GM19023 (cell line): ENCODE results near the gene ABCC8.
"Not testable (repeated sequence)": the region's sequence is repeated elsewhere in the genome, so short reads cannot be mapped to it uniquely, and the experiment has no call there.

ENCODE experiments used
- ATAC-seq: cut with Tn5 transposase; IDR thresholded peaks from one replicate; pipeline ENCODE4 v1.9.1; 2021; ENCODE audit warnings: mild to moderate bottlenecking, moderate library complexity; ENCODE audit not compliant: unreplicated experiment

Gene ABCC8

DNA sequence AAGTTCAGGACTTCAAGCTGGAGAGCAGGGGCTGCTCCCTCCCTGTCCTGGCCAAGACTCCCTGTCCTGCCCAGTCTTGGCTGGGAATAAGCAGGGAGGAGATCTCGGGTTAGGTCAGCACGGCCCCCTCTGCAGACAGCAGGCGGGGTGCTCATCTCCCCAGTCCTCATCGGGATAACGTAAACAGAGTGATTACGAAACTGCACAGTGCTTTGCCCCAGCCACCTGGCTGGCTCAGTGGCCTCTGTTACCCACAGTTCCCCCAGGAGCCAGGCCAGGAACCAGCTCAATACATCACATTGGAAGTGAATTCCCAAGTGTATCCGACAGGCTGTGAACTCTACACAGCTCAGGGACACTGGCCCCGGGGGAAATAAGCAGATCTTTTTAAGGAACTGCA is 45.5 kb downstream of the ABCC8 start:
- no peak for ATAC-seq

DNA sequence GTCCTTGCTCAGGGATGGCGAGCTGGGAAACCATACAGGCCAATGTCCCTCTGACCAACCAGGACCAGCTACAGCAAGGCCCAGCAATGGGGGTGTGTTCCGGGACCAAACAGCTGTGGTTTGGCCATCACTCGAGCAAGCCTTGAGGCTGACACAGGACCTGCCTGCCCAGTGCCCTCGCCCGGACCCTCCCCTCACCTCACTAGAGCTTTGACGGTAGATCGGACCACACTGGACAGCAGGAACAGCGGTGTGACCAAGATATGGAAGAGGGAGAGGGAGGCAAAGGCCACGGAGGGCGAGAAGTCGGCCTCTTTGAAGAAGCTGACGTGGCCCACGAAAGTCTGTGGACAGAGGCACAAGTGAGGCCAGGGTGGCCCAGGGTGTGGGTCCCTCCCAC is 46.0 kb downstream of the ABCC8 start:
- no peak for ATAC-seq

DNA sequence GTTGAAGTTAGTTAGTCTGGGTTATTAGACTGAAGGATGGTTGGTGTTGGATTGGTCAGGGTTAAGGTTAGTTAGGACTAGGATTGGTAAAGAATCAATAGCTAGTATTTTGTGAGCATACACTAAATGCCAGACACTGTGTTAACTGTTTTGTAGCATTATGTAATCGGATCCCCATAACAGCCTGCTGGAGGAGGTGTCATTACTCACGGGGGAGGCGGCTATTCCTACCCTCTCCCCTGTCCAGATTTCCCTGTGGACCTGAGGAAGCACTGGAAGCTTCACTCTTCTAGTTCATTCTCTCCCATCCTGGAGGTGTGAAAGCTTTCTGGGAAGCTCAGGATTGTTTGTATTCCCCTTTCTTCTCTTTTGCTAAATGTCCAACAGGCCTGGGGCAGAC is 47.7 kb downstream of the ABCC8 start:
- no peak for ATAC-seq

DNA sequence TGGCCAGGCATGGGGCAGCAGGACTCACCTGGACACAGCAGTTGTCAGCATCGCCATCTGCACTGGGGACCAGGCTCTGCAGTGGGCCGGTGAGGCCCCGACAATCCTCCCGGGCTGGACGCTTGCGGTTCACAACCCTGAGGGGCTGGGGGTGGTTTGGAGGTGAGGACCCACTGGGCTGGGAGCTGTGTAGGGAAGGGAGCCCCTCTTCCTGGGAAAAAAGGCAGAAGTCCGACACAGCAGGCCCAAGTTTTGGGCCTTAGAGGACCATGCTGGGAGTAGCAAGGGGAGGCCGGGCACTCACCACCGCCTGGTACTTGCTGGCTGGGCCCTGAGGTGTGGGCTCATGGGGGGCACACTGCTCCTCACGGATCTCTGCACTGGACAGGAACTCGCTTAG is 48.4 kb downstream of the ABCC8 start:
- ATAC-seq: no peak

DNA sequence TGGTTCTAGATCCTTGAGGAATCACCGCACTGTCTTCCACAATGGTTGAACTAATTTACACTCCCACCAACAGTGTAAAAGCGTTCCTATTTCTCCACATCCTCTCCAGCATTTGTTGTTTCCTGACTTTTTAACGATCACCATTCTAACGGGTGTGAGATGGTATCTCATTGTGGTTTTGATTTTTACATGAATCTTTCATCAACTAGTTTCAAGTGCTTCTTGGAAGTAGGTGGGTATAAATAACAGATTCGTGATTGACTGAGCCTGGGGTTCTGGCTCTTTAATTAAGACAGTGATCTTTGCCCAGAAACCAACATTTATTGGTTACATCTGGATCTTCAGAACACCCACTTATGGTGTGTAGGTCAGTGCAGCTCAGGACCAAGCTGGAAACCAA is 50.4 kb downstream of the ABCC8 start:
- not testable (repeated sequence) for ATAC-seq

DNA sequence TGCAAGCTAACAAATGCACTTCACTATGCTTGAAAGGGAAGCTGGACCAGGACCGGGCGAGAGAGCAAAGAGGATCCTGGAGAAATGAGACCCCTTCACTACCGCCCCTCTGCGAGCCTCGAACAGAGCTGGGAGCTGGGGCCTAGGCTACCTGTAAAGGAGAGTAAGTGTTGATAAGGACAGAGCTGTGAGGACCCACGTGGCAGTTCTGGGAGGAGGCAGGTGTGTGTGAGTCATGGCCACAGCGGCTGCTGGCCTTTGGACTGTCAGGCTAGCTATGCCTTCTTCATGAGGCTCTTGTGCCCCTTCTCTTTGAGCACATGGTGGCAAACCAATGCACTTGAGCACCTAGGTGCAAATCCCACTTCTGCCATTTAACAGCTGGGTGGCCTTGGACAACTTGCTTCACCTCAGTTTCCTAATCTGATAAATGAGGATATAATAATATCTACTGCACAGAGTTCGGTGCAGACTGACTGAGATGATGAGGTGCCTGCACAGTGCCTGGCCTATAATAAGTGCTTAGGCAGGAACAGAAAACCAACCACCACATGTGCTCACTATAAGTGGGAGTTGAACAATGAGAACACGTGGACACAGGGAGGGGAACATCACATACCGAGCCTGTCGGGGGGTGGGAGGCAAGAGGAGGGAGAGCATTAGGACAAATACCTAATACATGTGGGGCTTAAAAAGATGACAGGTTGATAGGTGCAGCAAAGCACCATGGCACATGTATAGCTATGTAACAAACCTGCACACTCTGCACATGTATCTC is 52.9 kb downstream of the ABCC8 start:
- ATAC-seq: no peak

DNA sequence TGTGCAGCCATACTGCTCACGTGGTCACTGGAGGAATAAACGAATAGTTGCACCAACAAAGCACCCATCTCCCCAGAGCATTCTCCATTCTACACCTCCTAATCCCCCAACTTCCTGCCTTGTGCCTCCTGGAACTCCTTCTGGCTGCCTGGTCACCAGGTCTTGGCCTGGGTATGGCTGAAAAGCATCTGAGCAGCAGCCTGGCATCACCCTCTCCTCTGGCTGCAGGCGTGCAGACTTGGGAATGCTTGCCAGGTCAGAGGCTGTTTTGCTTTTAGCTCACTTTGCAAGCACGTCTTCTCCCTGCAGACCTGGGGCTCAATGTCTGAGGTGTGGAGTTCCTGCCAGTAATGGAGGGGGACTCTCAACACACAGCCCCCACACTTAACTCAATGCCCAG is 54.9 kb downstream of the ABCC8 start:
- ATAC-seq: no peak

DNA sequence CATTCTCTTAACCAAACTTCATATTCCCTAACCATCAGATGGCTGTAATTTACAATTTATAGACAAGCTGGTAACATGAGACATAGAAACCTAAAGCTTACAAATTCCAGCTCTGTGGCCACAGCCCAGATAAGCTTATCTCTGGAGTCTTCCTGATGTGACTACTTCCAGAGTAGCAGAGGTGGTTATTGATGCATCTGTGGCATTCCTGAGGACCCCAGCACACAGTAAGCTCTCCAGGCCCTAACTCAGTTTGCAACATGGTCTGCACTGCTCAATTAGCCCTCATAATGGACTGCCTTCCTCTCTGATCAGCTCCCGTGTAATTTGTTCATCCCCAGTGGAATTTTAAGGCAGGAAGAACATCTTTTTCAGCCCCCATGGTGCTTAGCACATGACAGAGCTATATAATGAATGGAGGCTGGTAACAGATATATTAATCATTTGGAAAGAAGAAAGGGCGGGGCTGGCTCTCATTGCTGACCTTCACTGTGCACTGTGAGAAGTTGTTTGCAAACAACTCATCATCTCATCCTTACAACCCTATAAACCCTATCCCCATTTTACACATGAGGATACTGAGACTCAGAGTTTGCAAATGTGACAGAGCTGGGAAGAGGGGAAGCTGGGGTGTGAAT is 58.1 kb downstream of the ABCC8 start:
- no peak for ATAC-seq

DNA sequence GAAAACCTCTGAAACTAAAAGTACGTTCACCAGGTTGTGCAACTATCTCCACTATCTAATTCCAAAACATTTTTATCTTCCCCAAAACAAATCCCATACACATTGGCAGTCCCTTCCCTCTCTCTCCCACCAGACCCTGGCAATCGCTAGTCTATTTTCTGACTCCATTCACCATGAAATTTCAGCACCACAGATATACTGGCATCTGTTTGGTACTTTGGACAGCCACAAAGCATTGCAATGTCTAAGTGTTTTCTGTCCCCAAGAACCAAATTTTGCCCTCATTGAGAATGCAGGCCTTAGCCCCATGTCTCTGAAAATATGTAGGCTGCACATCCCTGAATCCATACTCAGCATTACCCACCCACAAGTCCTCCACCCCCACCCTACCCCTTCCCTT is 60.2 kb downstream of the ABCC8 start:
- ATAC-seq: no peak

DNA sequence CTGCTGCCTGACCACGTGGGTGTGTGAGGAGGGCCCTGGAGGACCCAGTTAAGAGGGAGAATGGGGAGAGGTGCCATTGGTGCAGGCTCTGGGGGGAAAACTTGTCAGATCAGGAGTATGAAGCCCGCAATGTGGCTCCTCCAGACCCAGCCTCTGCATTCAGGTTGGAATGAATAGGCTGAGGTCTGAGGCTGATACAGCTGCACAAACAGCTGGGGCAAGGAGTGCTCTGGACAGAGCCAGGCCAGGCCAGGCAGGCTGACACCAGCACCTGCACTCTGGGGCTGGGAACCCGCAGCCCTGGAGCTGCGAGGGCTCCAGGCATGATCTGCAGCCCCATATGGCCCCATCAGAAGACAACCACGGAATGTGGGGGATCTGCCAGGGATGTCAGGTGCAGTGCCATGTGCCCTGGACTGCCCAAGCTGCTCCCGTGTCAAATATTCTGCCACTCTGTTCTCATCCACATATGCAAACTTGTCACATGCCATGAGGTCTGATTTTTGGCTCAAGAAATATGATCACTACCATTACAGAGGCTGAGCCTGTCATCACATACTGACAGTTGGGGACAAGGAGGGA is 61.0 kb downstream of the ABCC8 start:
- ATAC-seq: no peak

DNA sequence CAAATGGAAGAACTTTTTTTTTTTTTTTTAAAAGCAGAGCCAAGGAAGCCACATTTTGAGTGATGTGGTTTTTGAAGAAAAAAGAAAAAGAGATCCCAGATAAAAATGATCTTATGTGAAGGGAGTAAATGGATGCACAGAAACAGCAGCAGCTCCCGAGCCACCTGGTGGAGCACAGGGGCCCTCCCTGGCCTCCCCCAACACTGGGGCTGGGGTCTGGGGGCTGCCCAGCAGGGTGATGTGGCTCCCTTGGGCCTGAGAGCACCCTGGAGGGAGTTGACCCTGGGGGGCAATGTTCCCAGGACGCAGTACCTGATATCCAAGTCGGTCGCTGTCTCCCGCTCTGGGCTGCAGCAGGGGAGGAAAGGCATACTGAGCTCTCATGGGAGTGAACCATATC is 61.7 kb downstream of the ABCC8 start:
- no peak for ATAC-seq

DNA sequence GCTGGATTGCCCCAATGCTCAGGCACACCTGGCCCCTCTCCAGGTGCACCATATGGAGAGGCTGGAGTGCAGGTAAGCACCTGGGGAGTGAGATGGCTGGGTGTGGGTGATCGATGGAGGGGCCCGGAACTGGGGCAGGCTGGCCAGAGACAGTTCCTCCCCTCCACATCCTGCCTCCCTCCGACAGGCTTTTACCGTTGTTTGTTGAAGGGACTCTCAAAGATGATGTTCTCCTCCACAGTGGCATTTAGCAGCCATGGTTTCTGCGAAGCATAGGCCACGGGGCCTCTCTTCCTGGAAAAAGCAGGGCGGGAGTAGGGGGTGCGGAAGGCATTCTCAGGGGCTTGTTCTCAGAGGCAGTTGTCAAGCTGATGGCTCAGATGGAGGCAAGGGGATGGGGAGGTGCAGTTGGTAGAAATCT is 62.3 kb downstream of the ABCC8 start:
- ATAC-seq: no peak

DNA sequence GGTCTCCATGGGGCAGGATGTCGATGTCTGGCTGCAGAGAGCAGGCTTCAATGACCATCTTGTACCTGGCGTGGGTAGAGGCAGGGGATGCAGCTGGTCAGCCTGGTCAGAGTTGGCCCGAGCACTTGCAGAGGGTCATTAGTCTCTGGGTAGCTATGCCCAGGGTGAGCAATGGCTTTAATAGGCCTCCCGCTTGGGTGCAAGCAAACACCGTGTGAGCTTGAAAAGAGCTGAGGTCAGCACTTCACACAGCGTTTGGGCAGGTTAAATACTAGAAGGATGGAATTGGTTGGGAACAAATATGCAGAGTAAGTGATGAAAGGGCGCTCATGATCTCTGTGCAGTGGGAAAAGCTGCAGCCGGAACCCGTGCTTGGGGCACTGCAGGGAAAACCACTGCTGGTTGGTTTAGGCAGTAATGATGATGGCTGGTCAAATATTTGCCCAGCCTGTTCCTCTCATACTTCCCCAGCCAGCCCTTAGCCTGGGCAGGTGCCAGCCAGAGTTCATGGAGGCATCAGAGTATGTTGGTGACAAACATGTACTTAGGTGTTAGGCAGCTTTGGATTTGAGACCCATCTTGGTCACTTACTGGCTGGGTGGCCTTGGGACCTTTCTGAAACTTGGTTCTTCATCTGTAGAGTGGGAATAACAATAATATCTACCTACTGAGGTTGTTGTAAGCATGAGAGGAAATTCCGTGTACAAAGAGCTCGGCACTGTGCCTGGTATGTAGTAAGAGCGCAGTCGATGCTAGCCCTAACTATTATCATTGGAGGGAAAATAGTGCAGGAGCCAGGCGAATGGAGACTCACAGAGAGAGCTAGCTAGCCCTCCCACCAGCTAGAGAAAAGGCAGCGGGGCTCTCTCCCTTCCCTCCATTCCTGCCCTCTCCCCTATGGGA is 63.0 kb downstream of the ABCC8 start:
- no peak for ATAC-seq

DNA sequence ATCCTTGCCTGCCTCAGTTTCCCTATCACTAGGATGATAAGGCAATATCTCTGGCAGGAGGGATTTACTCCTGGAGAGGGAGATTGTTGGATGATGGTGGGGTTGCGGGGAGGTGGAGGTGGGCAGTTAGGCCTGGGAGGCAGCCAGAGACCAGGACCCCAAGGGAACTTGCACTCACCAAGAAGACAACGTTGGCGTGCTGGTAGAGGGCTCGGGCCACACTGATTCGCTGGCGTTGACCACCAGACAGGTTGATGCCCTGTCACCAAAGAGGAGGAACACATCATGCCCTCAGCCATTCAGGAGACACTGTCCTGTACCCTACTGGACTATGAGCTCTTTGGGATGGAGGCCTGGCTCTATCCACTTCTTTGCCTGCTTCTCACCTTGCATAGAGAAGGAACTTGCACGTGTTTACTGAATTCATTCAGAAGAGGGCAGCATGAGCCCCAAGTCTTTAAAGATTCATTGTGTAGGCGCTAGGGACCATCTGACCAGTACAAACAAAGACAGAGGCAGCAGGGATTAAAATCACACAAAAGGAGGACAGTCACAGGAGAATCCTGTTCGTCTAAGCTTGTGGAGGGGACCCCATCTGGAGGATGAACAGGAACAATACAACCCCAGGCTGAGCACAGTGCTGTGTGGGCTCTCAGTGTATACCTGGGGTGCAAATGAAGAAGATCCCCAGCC is 64.0 kb downstream of the ABCC8 start:
- ATAC-seq: no peak

DNA sequence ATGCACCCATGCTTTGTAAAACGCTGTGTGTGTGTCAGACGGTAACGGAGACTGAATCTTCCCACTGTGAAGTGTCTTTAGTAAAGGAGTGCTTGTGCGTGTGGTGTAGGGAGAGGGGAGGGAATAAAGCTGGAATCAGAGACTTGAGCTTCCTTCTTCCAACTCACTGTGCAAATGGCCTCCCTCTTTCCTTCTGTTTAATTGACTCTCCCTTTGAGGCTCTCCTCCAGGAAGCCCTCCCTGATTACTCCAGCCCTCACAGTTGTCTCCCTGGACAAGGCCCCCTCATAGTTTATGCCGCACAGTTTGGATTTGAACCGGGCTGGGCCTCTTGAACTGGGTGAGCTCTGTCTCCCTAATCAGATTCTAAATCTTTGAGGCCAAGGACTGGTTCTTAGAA is 65.2 kb downstream of the ABCC8 start:
- ATAC-seq: no peak

DNA sequence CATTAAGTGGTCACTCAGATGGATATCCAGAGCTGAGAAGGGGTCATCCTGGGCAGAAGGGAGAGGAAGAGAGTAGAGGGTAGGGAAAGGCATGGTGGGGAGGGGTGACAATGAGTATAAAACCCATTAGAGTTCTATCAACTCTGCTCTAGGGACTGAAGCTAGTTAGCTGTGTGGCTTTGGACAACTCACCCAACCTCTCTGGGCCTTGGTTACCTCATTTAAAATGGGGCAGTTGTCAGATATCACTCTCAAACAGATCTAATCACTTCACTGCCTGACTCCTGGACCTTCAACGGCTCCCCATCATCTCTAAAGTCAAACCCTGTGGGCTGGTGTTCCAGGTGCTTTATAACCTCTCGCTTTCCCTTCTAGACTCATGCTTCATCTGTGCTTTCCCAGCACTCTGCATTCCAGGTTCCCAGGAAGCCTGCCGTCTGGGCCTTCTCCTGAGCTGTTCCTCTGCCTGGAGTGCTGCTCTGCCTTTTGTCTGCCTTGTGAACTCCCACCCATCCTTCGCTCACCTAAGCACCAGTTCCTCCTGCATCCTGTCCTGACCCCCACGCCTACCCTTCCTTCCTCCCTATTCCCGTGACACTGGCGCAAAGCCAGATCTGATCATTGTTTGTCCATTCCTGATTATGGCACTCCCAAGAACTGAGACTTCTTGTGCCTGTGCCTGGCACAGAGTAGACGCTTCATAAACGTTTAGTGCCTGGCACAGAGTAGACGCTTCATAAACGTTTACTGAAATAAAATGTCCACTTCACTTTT is 65.9 kb downstream of the ABCC8 start:
- ATAC-seq: no peak

DNA sequence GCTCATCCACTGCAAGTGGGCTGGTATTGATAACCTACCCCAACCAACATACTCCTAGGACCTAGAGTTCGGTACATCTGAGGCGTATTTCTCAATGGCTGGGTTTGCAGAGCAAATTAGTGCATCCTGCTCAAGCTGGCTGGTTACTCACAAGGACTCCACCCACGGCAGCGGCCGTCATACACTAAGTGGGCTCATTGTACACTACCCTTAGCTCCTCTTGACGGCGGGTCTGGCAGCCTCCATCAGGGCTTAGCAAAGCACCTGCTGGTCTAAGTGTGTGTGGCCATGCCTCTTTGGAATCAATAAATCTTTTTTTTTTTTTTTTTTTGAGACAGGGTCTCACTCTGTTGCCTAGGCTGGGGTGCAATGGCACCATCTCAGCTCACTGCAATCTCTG is 68.0 kb downstream of the ABCC8 start:
- ATAC-seq: no peak

DNA sequence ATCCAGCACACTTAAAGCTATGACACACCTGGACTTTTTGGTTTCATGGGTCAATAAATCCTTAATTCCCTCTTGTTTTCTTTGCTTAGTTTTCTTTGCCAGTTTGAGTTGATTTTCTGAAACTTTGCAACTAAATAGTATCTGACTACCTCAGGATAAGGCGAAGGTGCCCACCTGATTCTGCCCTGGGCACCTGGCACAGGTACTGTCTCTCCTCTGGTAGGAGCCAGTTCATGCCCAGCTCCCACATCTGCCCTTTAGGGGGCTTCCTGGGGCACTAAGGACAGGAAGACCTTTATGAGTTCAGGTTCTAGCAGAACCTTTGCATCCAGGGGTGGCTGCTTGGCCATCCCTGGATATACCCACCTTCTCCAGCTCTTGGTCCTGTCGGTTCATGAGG is 68.6 kb downstream of the ABCC8 start:
- no peak for ATAC-seq

DNA sequence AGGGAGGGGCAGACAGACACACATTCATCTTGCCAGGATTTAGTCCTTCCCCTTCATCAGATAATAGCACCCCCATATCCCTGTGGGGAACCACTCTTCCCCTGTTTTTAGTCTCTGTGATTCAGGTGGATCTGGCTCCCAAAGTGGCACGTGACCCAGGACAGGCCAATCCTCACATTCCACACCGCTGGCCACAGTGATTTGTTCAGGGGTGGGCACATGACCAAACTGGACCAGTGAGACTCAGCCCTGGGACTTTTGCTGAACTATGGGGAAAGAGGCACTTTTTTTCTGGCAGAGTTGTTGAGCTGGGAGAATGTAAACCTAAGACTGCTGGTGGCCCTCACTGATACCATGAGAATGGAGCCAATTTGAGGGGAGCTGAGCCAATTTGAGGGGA is 69.1 kb downstream of the ABCC8 start:
- no peak for ATAC-seq

DNA sequence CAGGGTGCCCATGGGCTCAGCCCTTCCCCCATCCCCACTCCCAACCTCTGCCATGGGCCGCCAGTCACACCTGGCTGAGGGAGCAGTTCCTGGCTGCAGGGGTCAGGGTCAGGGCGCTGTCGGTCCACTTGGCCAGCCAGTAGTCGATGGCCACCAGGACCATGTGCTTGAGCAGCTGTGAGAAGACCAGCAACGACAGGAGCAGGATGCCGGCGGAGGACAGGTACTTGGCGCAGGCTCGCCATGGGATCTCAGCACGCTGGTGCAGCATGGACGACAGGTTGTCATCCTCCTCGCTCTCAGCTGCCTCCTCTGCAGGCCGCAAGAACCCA is 69.9 kb downstream of the ABCC8 start:
- no peak for ATAC-seq
